ENCODE data around the gene RBP5.

Gene RBP5

GRCh38 chr12:7110661-7111060, 18.0 kb downstream of the RBP5 start:
- TF ChIP-seq YY1 (IDR thresholded peaks at IDR 0.05; ENCODE audit: low read depth), result no peak
- no peak for TF ChIP-seq CEBPB (IDR thresholded peaks at IDR 0.05)
- no peak for TF ChIP-seq EGR1 (IDR thresholded peaks at IDR 0.05)
- TF ChIP-seq, protein P1, sequence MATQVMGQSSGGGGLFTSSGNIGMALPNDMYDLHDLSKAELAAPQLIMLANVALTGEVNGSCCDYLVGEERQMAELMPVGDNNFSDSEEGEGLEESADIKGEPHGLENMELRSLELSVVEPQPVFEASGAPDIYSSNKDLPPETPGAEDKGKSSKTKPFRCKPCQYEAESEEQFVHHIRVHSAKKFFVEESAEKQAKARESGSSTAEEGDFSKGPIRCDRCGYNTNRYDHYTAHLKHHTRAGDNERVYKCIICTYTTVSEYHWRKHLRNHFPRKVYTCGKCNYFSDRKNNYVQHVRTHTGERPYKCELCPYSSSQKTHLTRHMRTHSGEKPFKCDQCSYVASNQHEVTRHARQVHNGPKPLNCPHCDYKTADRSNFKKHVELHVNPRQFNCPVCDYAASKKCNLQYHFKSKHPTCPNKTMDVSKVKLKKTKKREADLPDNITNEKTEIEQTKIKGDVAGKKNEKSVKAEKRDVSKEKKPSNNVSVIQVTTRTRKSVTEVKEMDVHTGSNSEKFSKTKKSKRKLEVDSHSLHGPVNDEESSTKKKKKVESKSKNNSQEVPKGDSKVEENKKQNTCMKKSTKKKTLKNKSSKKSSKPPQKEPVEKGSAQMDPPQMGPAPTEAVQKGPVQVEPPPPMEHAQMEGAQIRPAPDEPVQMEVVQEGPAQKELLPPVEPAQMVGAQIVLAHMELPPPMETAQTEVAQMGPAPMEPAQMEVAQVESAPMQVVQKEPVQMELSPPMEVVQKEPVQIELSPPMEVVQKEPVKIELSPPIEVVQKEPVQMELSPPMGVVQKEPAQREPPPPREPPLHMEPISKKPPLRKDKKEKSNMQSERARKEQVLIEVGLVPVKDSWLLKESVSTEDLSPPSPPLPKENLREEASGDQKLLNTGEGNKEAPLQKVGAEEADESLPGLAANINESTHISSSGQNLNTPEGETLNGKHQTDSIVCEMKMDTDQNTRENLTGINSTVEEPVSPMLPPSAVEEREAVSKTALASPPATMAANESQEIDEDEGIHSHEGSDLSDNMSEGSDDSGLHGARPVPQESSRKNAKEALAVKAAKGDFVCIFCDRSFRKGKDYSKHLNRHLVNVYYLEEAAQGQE (IDR thresholded peaks at IDR 0.05; ENCODE audit: low read depth), result no peak
- no peak for TF ChIP-seq TEAD4 (IDR thresholded peaks at IDR 0.05)
- no peak for TF ChIP-seq MAX (IDR thresholded peaks at IDR 0.05)
- no peak for TF ChIP-seq ZBTB7A (IDR thresholded peaks at IDR 0.05; ENCODE audit: low read depth)
- no peak for TF ChIP-seq EP300 (IDR thresholded peaks at IDR 0.05; ENCODE audit: borderline replicate concordance)

DNA sequence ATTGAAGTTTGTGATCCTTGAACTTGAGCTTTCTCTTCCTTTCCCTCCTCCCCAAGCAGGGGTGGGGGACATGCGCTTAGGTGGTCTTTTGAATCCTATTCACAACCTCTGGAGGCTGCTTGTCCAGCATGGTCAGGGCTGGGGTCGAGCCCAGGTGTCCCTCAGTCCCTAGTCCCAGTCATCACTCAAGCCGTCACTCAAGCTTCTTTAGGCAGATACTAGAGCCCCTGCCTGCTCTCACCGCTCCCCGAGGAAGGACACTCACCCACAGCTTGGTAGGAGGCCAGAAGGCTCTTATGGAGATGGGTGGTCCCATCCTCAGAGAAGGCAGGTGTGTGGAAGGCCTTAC, 19.1 kb downstream of the RBP5 start:
- TF ChIP-seq TCF12 (IDR thresholded peaks at IDR 0.05; ENCODE audit: low read depth), result no peak; the same call in 1 of the 2 replicates
- TF ChIP-seq, protein P2, sequence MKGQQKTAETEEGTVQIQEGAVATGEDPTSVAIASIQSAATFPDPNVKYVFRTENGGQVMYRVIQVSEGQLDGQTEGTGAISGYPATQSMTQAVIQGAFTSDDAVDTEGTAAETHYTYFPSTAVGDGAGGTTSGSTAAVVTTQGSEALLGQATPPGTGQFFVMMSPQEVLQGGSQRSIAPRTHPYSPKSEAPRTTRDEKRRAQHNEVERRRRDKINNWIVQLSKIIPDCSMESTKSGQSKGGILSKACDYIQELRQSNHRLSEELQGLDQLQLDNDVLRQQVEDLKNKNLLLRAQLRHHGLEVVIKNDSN (IDR thresholded peaks at IDR 0.05), result no peak
- no peak for TF ChIP-seq CEBPB (IDR thresholded peaks at IDR 0.05)
- no peak for TF ChIP-seq FOXM1 (IDR thresholded peaks at IDR 0.05; ENCODE audit: borderline replicate concordance, low read depth)
- TF ChIP-seq MAX (IDR thresholded peaks at IDR 0.05), result no peak
- no peak for TF ChIP-seq CREB1 (IDR thresholded peaks at IDR 0.05; ENCODE audit: low read depth)
- TF ChIP-seq, protein P1 (IDR thresholded peaks at IDR 0.05; ENCODE audit: low read depth), result no peak
- no peak for TF ChIP-seq ZBTB7A (IDR thresholded peaks at IDR 0.05; ENCODE audit: low read depth)
- no peak for TF ChIP-seq TEAD4 (IDR thresholded peaks at IDR 0.05)
- TF ChIP-seq RAD21 (IDR thresholded peaks at IDR 0.05; ENCODE audit: low read depth), result no peak
- no peak for TF ChIP-seq TAF1 (IDR thresholded peaks at IDR 0.05; ENCODE audit: low read depth)
- no peak for TF ChIP-seq YY1 (IDR thresholded peaks at IDR 0.05; ENCODE audit: low read depth)
- no peak for TF ChIP-seq EP300 (IDR thresholded peaks at IDR 0.05; ENCODE audit: borderline replicate concordance)
- no peak for TF ChIP-seq NFIC (IDR thresholded peaks at IDR 0.05)
- no peak for TF ChIP-seq EGR1 (IDR thresholded peaks at IDR 0.05)

GRCh38 chr12:7108796-7109571, 19.7 kb downstream of the RBP5 start, which contains the start of gene C1RL:
TSS of gene C1RL (minus strand) at chr12:7109214. CDS start at chr12:7109180, 34 bp downstream.
- TF ChIP-seq EGR1 (IDR thresholded peaks at IDR 0.05) (no peak), TCF12 (IDR thresholded peaks at IDR 0.05; ENCODE audit: low read depth) (no peak), NFIC (IDR thresholded peaks at IDR 0.05) (no peak), CEBPB (IDR thresholded peaks at IDR 0.05) (peak; percentile 95), MAX (IDR thresholded peaks at IDR 0.05) (no peak), CREB1 (IDR thresholded peaks at IDR 0.05; ENCODE audit: low read depth) (no peak), RAD21 (IDR thresholded peaks at IDR 0.05; ENCODE audit: low read depth) (peak; percentile 81)

- TF ChIP-seq NFIC (IDR thresholded peaks at IDR 0.05) (no peak), CREB1 (IDR thresholded peaks at IDR 0.05; ENCODE audit: low read depth) (no peak), TEAD4 (IDR thresholded peaks at IDR 0.05) (no peak), ZBTB7A (IDR thresholded peaks at IDR 0.05; ENCODE audit: low read depth) (no peak), EP300 (IDR thresholded peaks at IDR 0.05; ENCODE audit: borderline replicate concordance) (no peak)
Measured at GRCh38 chr12:7108003-7108795, 20.5 kb downstream of the RBP5 start.

DNA sequence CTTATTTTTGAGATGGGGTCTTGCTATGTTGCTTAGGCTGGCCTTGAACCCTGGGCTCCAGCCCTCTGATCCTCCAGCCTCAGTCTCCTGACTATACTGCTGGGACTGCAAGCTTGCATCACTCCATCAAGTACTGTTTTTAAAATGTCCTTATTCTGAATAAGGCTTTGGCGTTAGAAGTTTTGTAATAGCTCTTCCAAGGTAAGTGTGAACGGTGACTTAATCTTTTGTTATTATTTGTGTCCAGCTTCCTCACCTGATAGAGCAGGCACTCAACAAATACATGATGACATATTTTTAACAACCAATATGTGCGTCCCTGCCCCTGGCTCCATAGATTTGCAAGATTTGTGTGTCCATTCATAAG, 21.1 kb downstream of the RBP5 start:
- TF ChIP-seq EP300 (IDR thresholded peaks at IDR 0.05; ENCODE audit: borderline replicate concordance), result no peak
- TF ChIP-seq, protein P1 (IDR thresholded peaks at IDR 0.05; ENCODE audit: low read depth), result no peak
- TF ChIP-seq EGR1 (IDR thresholded peaks at IDR 0.05), result no peak

Data from Ishikawa (cell line).